Measurements from ENCODE around the gene NXPH2. TPM values are rescaled to one million over a fixed set of nuclear protein-coding genes. Genes with fewer than 3 reads are reported as not detected.
"Not testable (repeated sequence)": the region's sequence is repeated elsewhere in the genome, so short reads cannot be mapped to it uniquely, and the experiment has no call there.

Gene NXPH2
- total and polyA plus RNA-seq, 4 donors: 12.7 to 23.3 (median 15.8) TPM

- no peaks in the 10 kb centered on the region for H3K36me3 ChIP-seq (ENCODE audit: control insufficient read depth, insufficient read depth, low read length)
Observed at GRCh38 chr2:138763971-138764370, 16.2 kb downstream of the NXPH2 start.

GRCh38 chr2:138762533-138762932, 17.7 kb downstream of the NXPH2 start:
- Histone ChIP-seq H3K27me3 (ENCODE audit: control insufficient read depth, insufficient read depth, low read length) (no peaks in the 10 kb centered on the region), H3K4me1 (ENCODE audit: control insufficient read depth, insufficient read depth, low read length) (no peaks in the 10 kb centered on the region), H3K27ac (ENCODE audit: low read depth, low read length) (no peak overlapping the region), H3K9me3 (ENCODE audit: control insufficient read depth, insufficient read depth, low read length) (no peaks in the 10 kb centered on the region), H3K36me3 (ENCODE audit: control insufficient read depth, insufficient read depth, low read length) (no peaks in the 10 kb centered on the region), H3K4me3 (ENCODE audit: low read depth, low read length) (no peak overlapping the region)
- DNase-seq (ENCODE audit: low read depth in 4 of 6, low spot score in 6 of 6): no peak

More at GRCh38 chr2:138763971-138764370, 16.2 kb downstream of the NXPH2 start:
- Histone ChIP-seq H3K4me1 (ENCODE audit: control insufficient read depth, insufficient read depth, low read length) (no peaks in the 10 kb centered on the region), H3K9me3 (ENCODE audit: control insufficient read depth, insufficient read depth, low read length) (no peaks in the 10 kb centered on the region), H3K27ac (ENCODE audit: low read depth, low read length) (no peak overlapping the region), H3K4me3 (ENCODE audit: low read depth, low read length) (no peak overlapping the region), H3K27me3 (ENCODE audit: control insufficient read depth, insufficient read depth, low read length) (no peaks in the 10 kb centered on the region)
- DNase-seq (ENCODE audit: low read depth in 4 of 6, low spot score in 6 of 6): no peak

DNA sequence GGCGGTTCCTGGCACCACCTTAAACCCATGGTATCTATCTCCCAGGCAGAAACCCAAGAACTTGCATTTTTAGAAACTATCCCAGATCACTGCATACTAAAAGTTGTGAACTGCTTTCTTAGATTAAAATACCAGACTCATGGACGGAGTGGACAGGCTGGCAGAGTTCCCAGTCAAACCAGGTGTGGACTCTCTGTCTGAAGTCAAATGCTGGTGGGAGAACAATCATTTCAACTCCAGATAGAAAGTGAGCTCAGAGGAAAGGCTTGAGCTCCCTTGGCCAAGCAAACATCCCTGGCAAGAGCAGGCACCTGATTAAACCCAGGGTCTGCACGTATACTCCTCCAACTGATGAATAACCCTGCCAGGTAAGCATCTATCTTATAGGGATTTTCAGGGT, 19.5 kb downstream of the NXPH2 start:
- Histone ChIP-seq H3K36me3 (ENCODE audit: control insufficient read depth, insufficient read depth, low read length) (no peaks in the 10 kb centered on the region), H3K27ac (ENCODE audit: low read depth, low read length) (no peak overlapping the region), H3K27me3 (ENCODE audit: control insufficient read depth, insufficient read depth, low read length) (no peaks in the 10 kb centered on the region), H3K9me3 (ENCODE audit: control insufficient read depth, insufficient read depth, low read length) (no peaks in the 10 kb centered on the region), H3K4me1 (ENCODE audit: control insufficient read depth, insufficient read depth, low read length) (no peaks in the 10 kb centered on the region), H3K4me3 (ENCODE audit: low read depth, low read length) (no peak overlapping the region)
- DNase-seq (ENCODE audit: low read depth in 4 of 6, low spot score in 6 of 6): no peak
- WGBS (ENCODE audit: insufficient coverage): 70% methylated on average over 2 of the region's 3 CpGs

- no peaks in the 10 kb centered on the region for H3K4me1 ChIP-seq (ENCODE audit: control insufficient read depth, insufficient read depth, low read length)
- no peak overlapping the region for H3K27ac ChIP-seq (ENCODE audit: low read depth, low read length)
- no peaks in the 10 kb centered on the region for H3K9me3 ChIP-seq (ENCODE audit: control insufficient read depth, insufficient read depth, low read length)
- H3K27me3 ChIP-seq (ENCODE audit: control insufficient read depth, insufficient read depth, low read length): no peaks in the 10 kb centered on the region
- 85% methylated on average over 2 of the region's 2 CpGs for WGBS (ENCODE audit: insufficient coverage)
- DNase-seq (ENCODE audit: low read depth in 4 of 6, low spot score in 6 of 6): no peak
- H3K36me3 ChIP-seq (ENCODE audit: control insufficient read depth, insufficient read depth, low read length): no peaks in the 10 kb centered on the region
- no peak overlapping the region for H3K4me3 ChIP-seq (ENCODE audit: low read depth, low read length)
Observed at GRCh38 chr2:138757384-138757783, 22.8 kb downstream of the NXPH2 start.

GRCh38 chr2:138752197-138752956, 27.8 kb downstream of the NXPH2 start:
- H3K4me1 ChIP-seq (ENCODE audit: control insufficient read depth, insufficient read depth, low read length): no peaks in the 10 kb centered on the region
- WGBS (ENCODE audit: insufficient coverage): 89% methylated on average over 3 of the region's 7 CpGs

GRCh38 chr2:138744713-138745112, 35.5 kb downstream of the NXPH2 start:
- DNase-seq (ENCODE audit: low read depth in 4 of 6, low spot score in 6 of 6): peak in 1 of 6 donors; percentile 56
- no peaks in the 10 kb centered on the region for H3K27me3 ChIP-seq (ENCODE audit: control insufficient read depth, insufficient read depth, low read length)
- 25% methylated on average over 2 of the region's 3 CpGs for WGBS (ENCODE audit: insufficient coverage)
- H3K27ac ChIP-seq (ENCODE audit: low read depth, low read length): no peak overlapping the region
- no peaks in the 10 kb centered on the region for H3K4me1 ChIP-seq (ENCODE audit: control insufficient read depth, insufficient read depth, low read length)
- H3K4me3 ChIP-seq (ENCODE audit: low read depth, low read length): no peak overlapping the region
- H3K9me3 ChIP-seq (ENCODE audit: control insufficient read depth, insufficient read depth, low read length): no peaks in the 10 kb centered on the region
- H3K36me3 ChIP-seq (ENCODE audit: control insufficient read depth, insufficient read depth, low read length): no peaks in the 10 kb centered on the region

More at GRCh38 chr2:138752197-138752956, 27.8 kb downstream of the NXPH2 start:
- no peaks in the 10 kb centered on the region for H3K9me3 ChIP-seq (ENCODE audit: control insufficient read depth, insufficient read depth, low read length)
- no peaks in the 10 kb centered on the region for H3K27me3 ChIP-seq (ENCODE audit: control insufficient read depth, insufficient read depth, low read length)
- peak in 1 of 6 donors; percentile 54 for DNase-seq (ENCODE audit: low read depth in 4 of 6, low spot score in 6 of 6)
- H3K4me3 ChIP-seq (ENCODE audit: low read depth, low read length): no peak overlapping the region
- no peak overlapping the region for H3K27ac ChIP-seq (ENCODE audit: low read depth, low read length)
- H3K36me3 ChIP-seq (ENCODE audit: control insufficient read depth, insufficient read depth, low read length): no peaks in the 10 kb centered on the region

DNA sequence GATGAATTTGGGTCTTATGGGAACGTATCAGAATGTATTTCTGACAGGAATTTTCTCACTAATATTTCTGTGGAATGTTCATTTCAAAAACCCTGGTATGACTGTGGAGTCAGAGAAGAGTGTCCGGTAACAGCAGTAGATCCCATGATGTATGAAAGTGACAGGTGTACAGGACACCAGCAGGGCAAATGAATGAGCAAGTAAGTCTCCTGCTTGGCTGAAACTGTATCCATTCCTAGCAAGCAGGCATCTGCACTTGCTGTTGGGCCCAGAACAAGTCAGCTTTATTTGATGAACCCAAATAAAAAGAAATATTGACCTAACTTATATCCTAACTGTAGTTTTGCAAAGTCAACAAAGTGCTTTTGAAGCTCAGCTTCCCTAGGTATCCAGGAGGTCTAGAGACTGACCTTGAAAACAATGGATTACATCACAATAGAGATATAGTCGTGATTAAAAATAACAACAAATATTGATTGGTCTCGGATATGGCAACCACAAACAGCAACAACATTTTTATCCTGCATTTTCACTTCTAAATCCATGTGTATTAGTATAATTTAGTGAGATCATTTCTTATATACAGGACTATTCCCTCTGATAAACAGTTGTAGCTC, 37.6 kb downstream of the NXPH2 start:
- Histone ChIP-seq H3K36me3 (ENCODE audit: control insufficient read depth, insufficient read depth, low read length) (no peaks in the 10 kb centered on the region), H3K4me1 (ENCODE audit: control insufficient read depth, insufficient read depth, low read length) (no peaks in the 10 kb centered on the region), H3K27me3 (ENCODE audit: control insufficient read depth, insufficient read depth, low read length) (no peaks in the 10 kb centered on the region), H3K9me3 (ENCODE audit: control insufficient read depth, insufficient read depth, low read length) (no peaks in the 10 kb centered on the region), H3K4me3 (ENCODE audit: low read depth, low read length) (no peak overlapping the region), H3K27ac (ENCODE audit: low read depth, low read length) (no peak overlapping the region)
- 100% methylated on average over 1 of the region's 4 CpGs for WGBS (ENCODE audit: insufficient coverage)
- no peak for DNase-seq (ENCODE audit: low read depth in 4 of 6, low spot score in 6 of 6)

DNA sequence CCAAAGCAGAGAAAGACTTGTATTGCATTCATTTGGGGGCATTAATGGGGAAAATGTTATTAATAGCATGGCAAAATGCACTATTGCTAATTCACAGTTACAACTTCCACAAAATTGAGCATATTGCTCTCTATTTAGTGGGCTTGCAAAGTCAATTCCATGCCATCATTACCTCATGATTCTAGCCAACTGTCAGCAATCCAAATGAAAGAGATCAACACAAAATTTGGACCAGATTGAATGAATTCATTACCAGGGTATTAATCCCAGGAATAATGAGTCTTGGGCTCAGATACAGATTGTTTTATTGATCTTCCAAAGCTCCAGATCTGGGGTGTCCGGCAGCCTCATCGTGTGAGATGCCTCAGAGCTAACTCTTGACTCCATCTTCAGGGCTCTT, 38.3 kb downstream of the NXPH2 start:
- 82% methylated on average over 2 of the region's 2 CpGs for WGBS (ENCODE audit: insufficient coverage)
- Histone ChIP-seq H3K4me3 (ENCODE audit: low read depth, low read length) (no peak overlapping the region), H3K9me3 (ENCODE audit: control insufficient read depth, insufficient read depth, low read length) (no peaks in the 10 kb centered on the region), H3K27ac (ENCODE audit: low read depth, low read length) (no peak overlapping the region), H3K36me3 (ENCODE audit: control insufficient read depth, insufficient read depth, low read length) (no peaks in the 10 kb centered on the region), H3K27me3 (ENCODE audit: control insufficient read depth, insufficient read depth, low read length) (no peaks in the 10 kb centered on the region), H3K4me1 (ENCODE audit: control insufficient read depth, insufficient read depth, low read length) (no peaks in the 10 kb centered on the region)
- peak in 1 of 6 donors; percentile 51 for DNase-seq (ENCODE audit: low read depth in 4 of 6, low spot score in 6 of 6)

DNA sequence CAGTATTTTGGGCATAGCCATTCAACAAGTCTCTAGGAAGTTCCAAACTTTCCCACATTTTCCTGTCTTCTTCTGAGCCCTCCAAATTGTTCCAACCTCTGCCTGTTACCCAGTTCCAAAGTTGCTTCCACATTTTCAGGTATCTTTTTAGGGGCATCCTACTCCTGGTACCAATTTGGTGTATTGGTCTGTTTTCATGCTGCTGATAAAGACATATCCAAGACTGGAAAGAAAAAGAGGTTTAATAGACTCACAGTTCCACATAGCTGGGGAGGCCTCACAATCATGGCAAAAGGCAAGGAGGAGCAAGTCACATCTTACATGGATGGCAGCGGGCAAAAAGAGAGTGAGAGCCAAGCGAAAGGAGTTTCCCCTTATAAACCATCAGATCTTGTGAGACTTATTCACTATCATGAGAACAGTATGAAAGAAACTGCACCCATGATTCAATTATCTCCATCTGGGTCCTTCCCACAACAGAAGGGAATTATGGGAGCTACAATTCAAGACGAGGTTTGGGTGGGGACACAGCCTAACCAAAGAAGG, 43.1 kb downstream of the NXPH2 start:
- H3K27me3 ChIP-seq (ENCODE audit: control insufficient read depth, insufficient read depth, low read length); H3K27ac ChIP-seq (ENCODE audit: low read depth, low read length); DNase-seq (ENCODE audit: low read depth in 4 of 6, low spot score in 6 of 6); H3K9me3 ChIP-seq (ENCODE audit: control insufficient read depth, insufficient read depth, low read length); H3K4me3 ChIP-seq (ENCODE audit: low read depth, low read length); H3K4me1 ChIP-seq (ENCODE audit: control insufficient read depth, insufficient read depth, low read length); H3K36me3 ChIP-seq (ENCODE audit: control insufficient read depth, insufficient read depth, low read length): not testable (repeated sequence)
- no CpG with 5 or more reads among the region's 3 CpGs for WGBS (ENCODE audit: insufficient coverage)

DNA sequence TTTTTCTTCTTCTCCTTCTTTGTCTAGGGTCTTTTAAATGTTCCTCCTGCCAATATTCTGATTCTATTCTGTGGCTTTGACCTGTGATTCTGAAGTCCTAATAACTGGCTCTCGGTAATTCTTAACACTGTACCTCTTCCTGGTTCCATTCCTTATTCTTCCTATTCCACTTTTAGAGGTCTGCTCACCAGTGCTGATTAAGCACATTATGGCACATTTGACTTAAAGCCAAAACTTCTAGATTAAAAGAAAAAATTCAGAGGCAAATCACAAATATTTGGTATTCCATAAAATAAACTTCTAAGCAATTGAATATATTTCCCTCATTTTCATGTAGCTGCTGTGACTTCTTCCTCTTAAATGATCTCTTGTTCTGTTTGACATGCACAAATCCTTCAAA, 47.5 kb downstream of the NXPH2 start:
- Histone ChIP-seq H3K27ac (ENCODE audit: low read depth, low read length) (no peak overlapping the region), H3K9me3 (ENCODE audit: control insufficient read depth, insufficient read depth, low read length) (no peaks in the 10 kb centered on the region), H3K4me3 (ENCODE audit: low read depth, low read length) (no peak overlapping the region), H3K4me1 (ENCODE audit: control insufficient read depth, insufficient read depth, low read length) (no peaks in the 10 kb centered on the region), H3K36me3 (ENCODE audit: control insufficient read depth, insufficient read depth, low read length) (no peaks in the 10 kb centered on the region), H3K27me3 (ENCODE audit: control insufficient read depth, insufficient read depth, low read length) (no peaks in the 10 kb centered on the region)
- DNase-seq (ENCODE audit: low read depth in 4 of 6, low spot score in 6 of 6): no peak
- 100% methylated on average over 1 of the region's 1 CpG for WGBS (ENCODE audit: insufficient coverage)
